H1 (cell line): ENCODE results near the gene SLC5A9. TPM values are rescaled to one million over a fixed set of nuclear protein-coding genes. Genes with fewer than 3 reads are reported as not detected.

ENCODE experiments used
- HDAC6 ChIP-seq: IDR thresholded peaks from one replicate; pipeline ENCODE4 v1.7.1; 2012; ENCODE audit warnings: low read depth, mild to moderate bottlenecking, inconsistent platforms, low read length, moderate library complexity
- KDM4A ChIP-seq: IDR thresholded peaks from one replicate; pipeline ENCODE4 v1.7.1; 2012; ENCODE audit warnings: low read depth, mild to moderate bottlenecking, moderate library complexity, low read length, inconsistent platforms; ENCODE audit not compliant: severe bottlenecking
- MAX ChIP-seq: IDR thresholded peaks from 2 replicates; pipeline ENCODE4 v1.6.1; 2012; ENCODE audit warnings: inconsistent platforms
- polyA plus RNA-seq, 7 experiments: library from polyadenylated mRNA; depleted of rRNA in 3 of 7; stranded (reverse) in 5 of 7; unstranded in 2 of 7; fragments of >200 nt in 5 of 7; fragments of 200-250 nt in 2 of 7; gene quantifications; 1 replicate in 5 of 7; 2 replicates in 1 of 7; 4 replicates in 1 of 7; pipeline versions ENCODE4 v1.2.1 to v1.2.3, GENCODE V29; 2011 to 2013; ENCODE audit warnings: missing spikeins in 2 of 7, mixed read lengths in 2 of 7
- total RNA-seq: library from RNA; stranded (reverse); fragmentation: NEBNext Ultra II Directional; extraction: Animal tissue kit (Norgen Biotek cat#: 25700); gene quantifications from 2 replicates; pipeline ENCODE4 v1.2.1, GENCODE V29; 2021

Gene SLC5A9
- total and polyA plus RNA-seq, 2 of the 8 experiments (the other 6 are each of a cell fraction or from before 2014, with no cell fraction given) = 0.03 TPM; not detected in 1

DNA sequence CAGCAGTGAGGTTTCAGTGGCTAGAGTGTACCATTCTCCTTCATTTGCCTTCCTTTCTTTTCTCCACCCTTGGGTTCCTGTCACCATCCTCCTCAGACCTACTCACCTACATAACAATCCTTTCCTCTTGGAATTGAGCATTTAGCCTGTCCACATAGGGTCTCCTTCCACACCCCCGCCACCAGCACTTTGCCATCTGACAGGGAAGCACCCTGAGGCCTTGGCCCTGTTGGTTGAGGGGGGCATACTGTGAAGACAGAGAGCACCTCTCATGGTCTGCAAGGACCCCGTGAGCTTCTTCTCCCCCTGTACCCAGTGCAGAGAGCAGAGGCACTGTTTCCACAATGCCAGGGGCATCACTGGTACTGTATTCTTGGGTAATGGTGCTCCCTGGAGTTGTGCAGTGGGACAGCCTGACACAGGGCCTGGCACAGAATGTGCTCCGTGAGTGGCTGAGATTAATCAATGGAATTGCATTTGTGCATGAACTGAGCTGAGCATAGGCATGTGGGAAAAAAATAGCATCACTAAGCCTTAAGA, 14.9 kb upstream of the SLC5A9 start (continued):
- TF ChIP-seq MAX (no peak), HDAC6 (no peak), KDM4A (no peak)
- TF ChIP-seq, all 59 proteins: peak for 0
